ENCODE measurements around the gene OCRL.

The OCRL gene

DNA sequence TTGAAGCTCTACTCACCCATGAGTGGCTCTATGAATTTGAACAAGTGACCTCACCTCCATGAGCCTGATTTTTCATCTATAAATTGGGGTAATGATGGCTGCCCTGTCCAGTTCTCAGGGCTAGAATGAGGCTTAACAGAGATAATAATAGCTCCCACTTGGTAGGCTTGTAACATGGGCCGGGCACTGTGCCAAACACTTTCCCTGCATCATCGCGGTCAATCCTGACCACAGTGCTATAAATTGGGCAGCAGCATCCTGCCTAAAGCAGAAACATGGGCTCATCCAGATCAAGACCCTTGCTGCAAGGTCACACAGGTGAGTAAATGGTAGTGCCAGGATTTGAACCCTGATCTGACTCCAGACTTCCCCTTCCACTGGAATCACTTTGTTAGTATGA lies 101.9 kb downstream of the OCRL start:
- H3K4me3 Mint-ChIP-seq = no peak overlapping the region
- H3K27ac Mint-ChIP-seq = no peak overlapping the region
- H3K9me3 Mint-ChIP-seq = no peaks in the 10 kb centered on the region
- no peak for DNase-seq
- CTCF ChIA-PET = interaction anchor here (0.6 to 7.4 kb wide), 3 partner anchors 22 to 112 kb away, joined by 3 to 44 read pairs (median 3); no protein-coding TSS in a partner anchor
- no peaks in the 10 kb centered on the region for H3K36me3 Mint-ChIP-seq
- peaks cover 13% of the 10 kb centered on the region for H3K27me3 Mint-ChIP-seq
- peaks cover 7% of the 10 kb centered on the region for H3K4me1 Mint-ChIP-seq

Data from activated naive CD4-positive, alpha-beta T cell treated with anti-CD3 and anti-CD28 coated beads, Interleukin-2, amount 10 ng/mL, durations not matched to agents 7 days and 5 days (primary cell).